AG10803 (cell line): ENCODE data around the gene WDR54.

ENCODE experiments used
- DNase-seq: peaks from one replicate; pipeline ENCODE4 v3.0.0; 2010; ENCODE audit warnings: low read depth
- H3K4me3 ChIP-seq: 2 replicates; pipeline ENCODE4 v1.5.1; 2011; ENCODE audit warnings: mild to moderate bottlenecking, low read length, control low read depth
- TF ChIP-seq, protein P1 (sequence below): conservative IDR thresholded peaks from 2 replicates; pipeline ENCODE4 v1.5.1; 2011; ENCODE audit warnings: mild to moderate bottlenecking, low read length, control low read depth, inconsistent platforms

The WDR54 gene

GRCh38 chr2:74423231-74424095, 1.9 kb downstream of the WDR54 start:
- TF ChIP-seq, protein P1, sequence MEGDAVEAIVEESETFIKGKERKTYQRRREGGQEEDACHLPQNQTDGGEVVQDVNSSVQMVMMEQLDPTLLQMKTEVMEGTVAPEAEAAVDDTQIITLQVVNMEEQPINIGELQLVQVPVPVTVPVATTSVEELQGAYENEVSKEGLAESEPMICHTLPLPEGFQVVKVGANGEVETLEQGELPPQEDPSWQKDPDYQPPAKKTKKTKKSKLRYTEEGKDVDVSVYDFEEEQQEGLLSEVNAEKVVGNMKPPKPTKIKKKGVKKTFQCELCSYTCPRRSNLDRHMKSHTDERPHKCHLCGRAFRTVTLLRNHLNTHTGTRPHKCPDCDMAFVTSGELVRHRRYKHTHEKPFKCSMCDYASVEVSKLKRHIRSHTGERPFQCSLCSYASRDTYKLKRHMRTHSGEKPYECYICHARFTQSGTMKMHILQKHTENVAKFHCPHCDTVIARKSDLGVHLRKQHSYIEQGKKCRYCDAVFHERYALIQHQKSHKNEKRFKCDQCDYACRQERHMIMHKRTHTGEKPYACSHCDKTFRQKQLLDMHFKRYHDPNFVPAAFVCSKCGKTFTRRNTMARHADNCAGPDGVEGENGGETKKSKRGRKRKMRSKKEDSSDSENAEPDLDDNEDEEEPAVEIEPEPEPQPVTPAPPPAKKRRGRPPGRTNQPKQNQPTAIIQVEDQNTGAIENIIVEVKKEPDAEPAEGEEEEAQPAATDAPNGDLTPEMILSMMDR = no peak
- no peak for DNase-seq
- H3K4me3 ChIP-seq = no peak overlapping the region

DNA sequence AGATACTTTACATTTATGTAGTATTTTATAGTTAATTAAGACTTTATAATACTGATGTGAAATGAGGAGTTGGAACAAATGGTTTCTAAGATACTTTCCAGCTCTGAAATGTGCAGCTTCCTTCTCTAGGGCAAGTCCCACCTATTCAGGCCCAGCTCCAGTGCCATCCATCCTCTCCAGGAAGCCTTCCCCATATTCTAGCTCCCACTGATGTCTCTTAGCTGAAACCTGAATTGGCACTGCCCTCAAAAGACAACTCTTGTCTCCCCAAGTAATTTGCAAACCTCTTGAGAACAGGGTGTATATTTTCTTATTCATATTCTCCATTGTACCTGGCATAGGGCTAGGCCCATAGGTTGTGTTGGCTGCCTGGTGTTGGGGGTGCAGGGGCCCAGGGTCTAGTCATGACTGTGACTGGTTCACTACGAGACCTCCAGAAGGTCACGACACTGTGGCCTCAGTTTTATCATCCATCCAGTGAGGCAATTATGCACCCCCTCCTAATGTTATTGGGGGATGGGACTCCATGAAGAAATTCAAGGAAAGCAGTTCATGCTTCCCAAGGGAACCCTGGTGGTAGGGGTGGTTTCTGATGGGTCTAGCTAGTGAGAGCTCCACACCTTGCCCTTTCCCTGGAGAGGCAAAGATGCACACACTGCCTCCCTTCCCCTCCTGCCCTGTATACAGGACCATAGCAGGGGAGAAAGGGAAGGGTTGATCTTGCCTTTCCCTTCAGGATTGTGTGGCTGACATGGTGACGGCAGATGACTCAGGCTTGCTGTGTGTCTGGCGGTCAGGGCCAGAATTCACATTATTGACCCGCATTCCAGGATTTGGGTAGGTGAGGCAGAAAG, 2.8 kb downstream of the WDR54 start:
- TF ChIP-seq, protein P1 = no peak
- H3K4me3 ChIP-seq = no peak overlapping the region
- DNase-seq = no peak

DNA sequence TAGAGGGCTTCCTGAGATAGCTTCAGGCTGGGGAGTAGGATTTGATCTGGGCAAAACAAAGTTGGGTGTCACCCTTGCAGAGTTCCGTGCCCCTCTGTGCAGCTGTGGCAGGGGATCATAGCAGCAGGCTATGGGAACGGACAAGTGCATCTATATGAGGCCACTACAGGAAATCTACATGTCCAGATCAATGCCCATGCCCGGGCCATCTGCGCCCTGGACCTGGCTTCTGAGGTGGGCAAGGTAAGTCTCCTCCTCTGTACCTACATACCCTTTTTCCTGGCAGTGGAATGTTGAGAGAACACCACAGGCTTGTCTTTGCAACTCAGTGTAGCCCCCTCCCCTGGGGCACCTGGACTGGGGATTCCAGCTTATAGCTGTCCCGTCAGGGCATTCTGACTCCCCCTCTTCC, 3.5 kb downstream of the WDR54 start:
- TF ChIP-seq, protein P1 = no peak
- no peak for DNase-seq
- H3K4me3 ChIP-seq = no peak overlapping the region

DNA sequence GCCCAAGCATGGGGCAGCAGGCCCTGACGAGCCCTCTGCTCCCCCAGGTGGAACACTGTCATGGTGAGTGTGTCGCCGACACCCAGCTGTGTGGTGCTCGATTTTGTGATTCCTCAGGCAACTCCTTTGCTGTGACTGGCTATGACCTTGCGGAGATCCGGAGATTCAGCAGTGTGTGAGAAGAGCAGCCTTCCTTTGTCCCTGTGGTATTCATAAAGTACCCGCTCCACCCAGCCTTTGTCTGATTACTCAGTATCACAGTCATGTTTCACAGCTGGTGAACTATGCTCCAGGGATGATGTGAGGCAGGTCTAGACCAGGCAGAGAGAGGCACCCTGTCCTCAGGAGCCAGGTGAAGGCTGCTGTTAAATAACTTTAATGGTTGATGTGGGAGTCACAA, 4.0 kb downstream of the WDR54 start:
- TF ChIP-seq, protein P1 = no peak
- DNase-seq = no peak
- H3K4me3 ChIP-seq = no peak overlapping the region

DNA sequence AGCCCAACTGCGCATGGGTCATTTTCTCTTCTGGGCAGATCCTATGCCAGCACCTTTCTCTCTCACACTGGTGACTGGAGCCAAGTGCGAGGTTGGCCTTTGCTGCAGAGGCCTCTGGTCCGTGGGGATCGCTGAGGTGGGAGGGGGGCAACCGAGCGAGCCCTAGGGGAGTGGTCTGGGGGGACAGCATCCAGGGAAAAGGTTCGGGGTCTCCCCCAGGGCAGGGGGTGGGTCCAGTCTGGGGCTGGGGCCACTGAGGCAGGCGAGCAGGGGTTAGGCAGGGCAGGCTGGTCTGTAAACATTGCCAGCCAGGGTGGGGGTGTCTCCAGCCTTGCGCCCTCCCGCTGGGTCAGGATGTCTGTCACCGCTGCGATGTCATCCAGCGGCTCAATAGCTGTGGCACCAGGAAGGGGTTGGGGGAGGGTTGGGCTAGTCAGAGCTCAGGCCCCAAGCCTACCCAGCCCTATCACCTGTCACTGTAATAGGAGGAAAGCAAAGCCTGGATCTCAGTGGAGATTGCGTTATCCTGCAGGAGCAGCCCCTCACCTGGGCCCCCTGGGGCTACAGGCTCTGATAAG, 4.7 kb downstream of the WDR54 start:
- TF ChIP-seq, protein P1 = no peak
- H3K4me3 ChIP-seq = no peak overlapping the region
- DNase-seq = no peak

DNA sequence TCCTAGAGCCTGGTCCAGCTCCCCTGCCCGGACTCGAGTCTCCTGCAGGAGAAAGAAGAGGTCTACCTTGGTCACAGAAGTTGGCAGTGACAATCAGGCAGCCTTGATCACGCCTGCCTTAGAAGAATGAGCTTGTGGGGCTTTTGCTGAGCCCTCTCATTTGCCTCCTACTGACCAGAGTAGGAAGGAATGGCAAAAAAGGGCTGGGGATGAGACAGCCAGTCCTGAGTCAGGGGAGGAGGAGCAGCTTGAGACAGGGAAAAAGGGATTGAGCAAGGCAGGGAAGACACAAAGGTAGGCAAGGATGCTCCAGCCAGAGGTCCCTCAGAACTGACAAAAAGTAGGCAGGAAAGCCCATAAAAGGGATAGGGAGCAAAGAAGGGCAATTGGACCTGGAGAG, 6.0 kb downstream of the WDR54 start:
- TF ChIP-seq, protein P1 = no peak
- no peak for DNase-seq
- no peak overlapping the region for H3K4me3 ChIP-seq
